Sigmoid colon (tissue), 7 donors: ENCODE measurements around the gene PAPOLG. TPM values are rescaled to one million over a fixed set of nuclear protein-coding genes. Genes with fewer than 3 reads are reported as not detected.

Experiments used
- DNase-seq: peaks from one replicate; pipeline ENCODE4 v3.0.0-alpha.2; 2019
- H3K27ac ChIP-seq, 4 donors: fragments of 200-600 bp; sonication (generic); one replicate each; pipeline ENCODE4 v1.5.1; 2016 to 2019; ENCODE audit warnings: mild to moderate bottlenecking in 1 of 4
- H3K27me3 ChIP-seq, 3 donors: fragments of 200-600 bp; sonication (generic); one replicate each; pipeline ENCODE4 v1.5.1; 2019; ENCODE audit warnings: mild to moderate bottlenecking in 1 of 3
- H3K36me3 ChIP-seq, 4 donors: fragments of 200-600 bp; sonication (generic); one replicate each; pipeline ENCODE4 v1.5.1; 2016 to 2019
- H3K4me1 ChIP-seq, 4 donors: fragments of 200-600 bp; sonication (generic); one replicate each; pipeline ENCODE4 v1.5.1; 2017 to 2019
- H3K4me3 ChIP-seq, 4 donors: fragments of 200-600 bp; sonication (generic); one replicate each; pipeline ENCODE4 v1.5.1; 2017 to 2019; ENCODE audit warnings: mild to moderate bottlenecking in 2 of 4, moderate library complexity in 1 of 4
- H3K9me3 ChIP-seq, 4 donors: fragments of 200-600 bp in 3 of 4; sonication (generic) in 3 of 4; one replicate each; pipeline versions ENCODE4 v1.5.1 to v1.6.1; 2013 to 2019
- EP300 ChIP-seq, 4 donors: sonication (generic); formaldehyde crosslinking; IDR thresholded peaks; one replicate each; pipeline ENCODE4 v1.6.1; 2017; ENCODE audit warnings: antibody characterized with exemption in 4 of 4
- POLR2A ChIP-seq, 2 donors: fragments of 450-650 bp; IDR thresholded peaks; one replicate each; pipeline ENCODE4 v1.6.1; 2016; ENCODE audit warnings: antibody characterized with exemption in 2 of 2, mild to moderate bottlenecking in 2 of 2, moderate library complexity in 2 of 2
- POLR2AphosphoS5 ChIP-seq, 4 donors: sonication (generic); formaldehyde crosslinking; IDR thresholded peaks; one replicate each; pipeline ENCODE4 v1.6.1; 2017; ENCODE audit warnings: antibody characterized with exemption in 4 of 4
- WGBS, 2 donors: extraction: QIAGEN DNeasy Blood & Tissue Kit; methylation state at CpG; one replicate each; pipeline ENCODE4 v1.1.7; 2013; 5-methylcytosine and 5-hydroxymethylcytosine counted together
- intact Hi-C: fragments of 100-400 bp; cut with DNase I; formaldehyde crosslinking; loops from one replicate; pipeline ENCODE4 v1.15.1; 2023
- polyA plus RNA-seq, 3 donors: library from polyadenylated mRNA; stranded (reverse); fragments of 200-250 nt; gene quantifications; one replicate each; pipeline ENCODE4 v1.2.3, GENCODE V29; 2013
- total RNA-seq, 4 donors: library from RNA; depleted of rRNA; stranded (reverse); fragments of >200 nt; gene quantifications; one replicate each; pipeline ENCODE4 v1.1.0, GENCODE V29; 2016
- TF ChIP-seq, protein P1 (sequence below), 4 experiments: fragments of 450-650 bp in 3 of 4; fragments of 200-600 bp in 1 of 4; IDR thresholded peaks; one replicate each; pipeline ENCODE4 v1.5.1; 2016 to 2019; ENCODE audit warnings: antibody characterized with exemption in 4 of 4, mild to moderate bottlenecking in 3 of 4, moderate library complexity in 2 of 4
- donor health status: healthy with polysubstance abuse.
- donor health status: Bipolar disorder and iron deficiency.
- donor health status: healthy.

Gene PAPOLG
- total and polyA plus RNA-seq, 7 donors = 3.6 to 16.1 (median 10.7) TPM

GRCh38 chr2:60830991-60831390 lies 74.9 kb downstream of the PAPOLG start:
- H3K4me3 ChIP-seq = no peak overlapping the region
- no peak overlapping the region for H3K27ac ChIP-seq
- TF ChIP-seq, protein P1, sequence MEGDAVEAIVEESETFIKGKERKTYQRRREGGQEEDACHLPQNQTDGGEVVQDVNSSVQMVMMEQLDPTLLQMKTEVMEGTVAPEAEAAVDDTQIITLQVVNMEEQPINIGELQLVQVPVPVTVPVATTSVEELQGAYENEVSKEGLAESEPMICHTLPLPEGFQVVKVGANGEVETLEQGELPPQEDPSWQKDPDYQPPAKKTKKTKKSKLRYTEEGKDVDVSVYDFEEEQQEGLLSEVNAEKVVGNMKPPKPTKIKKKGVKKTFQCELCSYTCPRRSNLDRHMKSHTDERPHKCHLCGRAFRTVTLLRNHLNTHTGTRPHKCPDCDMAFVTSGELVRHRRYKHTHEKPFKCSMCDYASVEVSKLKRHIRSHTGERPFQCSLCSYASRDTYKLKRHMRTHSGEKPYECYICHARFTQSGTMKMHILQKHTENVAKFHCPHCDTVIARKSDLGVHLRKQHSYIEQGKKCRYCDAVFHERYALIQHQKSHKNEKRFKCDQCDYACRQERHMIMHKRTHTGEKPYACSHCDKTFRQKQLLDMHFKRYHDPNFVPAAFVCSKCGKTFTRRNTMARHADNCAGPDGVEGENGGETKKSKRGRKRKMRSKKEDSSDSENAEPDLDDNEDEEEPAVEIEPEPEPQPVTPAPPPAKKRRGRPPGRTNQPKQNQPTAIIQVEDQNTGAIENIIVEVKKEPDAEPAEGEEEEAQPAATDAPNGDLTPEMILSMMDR (IDR thresholded peaks at IDR 0.05) = no peak
- TF ChIP-seq POLR2A (IDR thresholded peaks at IDR 0.05) = no peak
- no peak for TF ChIP-seq POLR2AphosphoS5 (IDR thresholded peaks at IDR 0.05)
- TF ChIP-seq EP300 (IDR thresholded peaks at IDR 0.05) = no peak
- DNase-seq = no peak
- WGBS, 2 donors = 91 to 92% methylated on average over 4 of the region's 4 CpGs
- intact Hi-C loops = no loop called here
- H3K27me3 ChIP-seq = no peaks in the 10 kb centered on the region
- H3K9me3 ChIP-seq = no peaks in the 10 kb centered on the region
- H3K4me1 ChIP-seq = no peaks in the 10 kb centered on the region
- H3K36me3 ChIP-seq = no peaks in the 10 kb centered on the region

GRCh38 chr2:60831921-60832320 lies 75.9 kb downstream of the PAPOLG start:
- no peaks in the 10 kb centered on the region for H3K36me3 ChIP-seq
- no peaks in the 10 kb centered on the region for H3K4me1 ChIP-seq

DNA sequence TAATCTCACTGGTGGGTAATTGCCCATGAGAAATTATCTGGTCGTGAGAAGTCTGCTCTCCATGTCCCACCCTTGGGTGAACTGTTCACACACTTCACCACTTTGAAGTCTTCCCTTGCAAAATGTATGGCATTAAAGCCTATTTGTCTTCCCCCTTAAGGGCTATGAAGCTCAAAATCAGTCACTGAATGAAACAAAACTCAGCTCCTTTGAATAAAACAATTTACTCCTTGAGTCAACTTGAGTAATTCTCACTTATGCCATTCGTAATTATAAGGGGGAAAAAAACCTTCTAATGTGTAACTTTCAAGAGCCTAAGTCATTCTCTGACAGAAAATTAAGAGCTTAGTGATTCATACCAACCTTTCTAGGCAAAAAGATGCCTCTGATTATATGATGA lies 76.6 kb downstream of the PAPOLG start:
- TF ChIP-seq POLR2AphosphoS5 (IDR thresholded peaks at IDR 0.05) = no peak
- no peak for TF ChIP-seq POLR2A (IDR thresholded peaks at IDR 0.05)
- TF ChIP-seq, protein P1 (IDR thresholded peaks at IDR 0.05) = no peak
- TF ChIP-seq EP300 (IDR thresholded peaks at IDR 0.05) = no peak
- no peak overlapping the region for H3K27ac ChIP-seq
- intact Hi-C loops = no loop called here
- no peak for DNase-seq
- H3K4me1 ChIP-seq = no peaks in the 10 kb centered on the region
- no peaks in the 10 kb centered on the region for H3K36me3 ChIP-seq
- H3K9me3 ChIP-seq = no peaks in the 10 kb centered on the region
- 53 to 67% methylated on average over 2 of the region's 2 CpGs for WGBS, 2 donors
- no peak overlapping the region for H3K4me3 ChIP-seq
- H3K27me3 ChIP-seq = no peaks in the 10 kb centered on the region

More at GRCh38 chr2:60831921-60832320, 75.9 kb downstream of the PAPOLG start:
- Histone ChIP-seq H3K27me3 (no peaks in the 10 kb centered on the region), H3K4me3 (no peak overlapping the region), H3K9me3 (no peaks in the 10 kb centered on the region), H3K27ac (no peak overlapping the region)
- intact Hi-C loops = no loop called here
- no peak for DNase-seq
- TF ChIP-seq POLR2A (IDR thresholded peaks at IDR 0.05) (no peak), EP300 (IDR thresholded peaks at IDR 0.05) (no peak), POLR2AphosphoS5 (IDR thresholded peaks at IDR 0.05) (no peak)

- H3K27ac ChIP-seq = no peak overlapping the region
- DNase-seq = no peak
- H3K27me3 ChIP-seq = no peaks in the 10 kb centered on the region
- WGBS, 2 donors = 65 to 77% methylated on average over 2 of the region's 2 CpGs
- intact Hi-C loops = no loop called here
- TF ChIP-seq POLR2AphosphoS5 (IDR thresholded peaks at IDR 0.05) = no peak
- no peaks in the 10 kb centered on the region for H3K36me3 ChIP-seq
- no peaks in the 10 kb centered on the region for H3K9me3 ChIP-seq
- H3K4me3 ChIP-seq = no peak overlapping the region
- H3K4me1 ChIP-seq = no peaks in the 10 kb centered on the region
Observed at GRCh38 chr2:60834270-60834717, 78.2 kb downstream of the PAPOLG start.

- WGBS, 2 donors = 73 to 81% methylated on average over 3 of the region's 3 CpGs
- Histone ChIP-seq H3K9me3 (no peaks in the 10 kb centered on the region), H3K27ac (no peak overlapping the region), H3K4me3 (no peak overlapping the region), H3K27me3 (no peaks in the 10 kb centered on the region), H3K4me1 (no peaks in the 10 kb centered on the region), H3K36me3 (no peaks in the 10 kb centered on the region)
- TF ChIP-seq, protein P1 (IDR thresholded peaks at IDR 0.05) = no peak
- TF ChIP-seq EP300 (IDR thresholded peaks at IDR 0.05) (no peak), POLR2AphosphoS5 (IDR thresholded peaks at IDR 0.05) (no peak), POLR2A (IDR thresholded peaks at IDR 0.05) (no peak)
- peak; percentile 18 for DNase-seq
- intact Hi-C loops = no loop called here
Observed at GRCh38 chr2:60836491-60836890, 80.4 kb downstream of the PAPOLG start.

DNA sequence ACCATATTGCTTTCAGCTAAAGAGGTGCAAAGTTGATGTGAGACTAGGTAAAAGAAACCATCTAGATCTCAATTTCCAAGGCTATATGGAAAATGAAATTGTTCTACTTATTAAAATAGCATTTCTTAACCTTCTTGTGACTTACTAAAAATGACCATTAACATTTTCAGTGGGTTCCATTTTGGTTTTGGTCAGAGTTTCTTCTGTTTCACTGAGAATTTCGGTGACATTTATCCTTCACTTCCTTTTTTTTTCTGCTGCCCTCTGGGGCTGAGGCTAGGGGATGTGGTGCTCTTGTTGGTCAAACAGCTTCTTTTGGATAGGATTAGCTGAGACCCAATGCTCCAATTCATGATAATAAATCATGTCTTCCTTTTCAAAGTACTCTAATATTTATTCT lies 81.1 kb downstream of the PAPOLG start:
- peak; percentile 3 for DNase-seq
- intact Hi-C loops = no loop called here
- no peak overlapping the region for H3K4me3 ChIP-seq
- no peak overlapping the region for H3K27ac ChIP-seq
- no peaks in the 10 kb centered on the region for H3K27me3 ChIP-seq
- WGBS, 2 donors = 63 to 76% methylated on average over 1 of the region's 1 CpG
- no peaks in the 10 kb centered on the region for H3K36me3 ChIP-seq
- TF ChIP-seq POLR2AphosphoS5 (IDR thresholded peaks at IDR 0.05) (no peak), EP300 (IDR thresholded peaks at IDR 0.05) (no peak)
- TF ChIP-seq, protein P1 (IDR thresholded peaks at IDR 0.05) = no peak
- H3K4me1 ChIP-seq = no peaks in the 10 kb centered on the region
- H3K9me3 ChIP-seq = no peaks in the 10 kb centered on the region
